ENCODE results near the gene FZD1.

FZD1 gene

DNA sequence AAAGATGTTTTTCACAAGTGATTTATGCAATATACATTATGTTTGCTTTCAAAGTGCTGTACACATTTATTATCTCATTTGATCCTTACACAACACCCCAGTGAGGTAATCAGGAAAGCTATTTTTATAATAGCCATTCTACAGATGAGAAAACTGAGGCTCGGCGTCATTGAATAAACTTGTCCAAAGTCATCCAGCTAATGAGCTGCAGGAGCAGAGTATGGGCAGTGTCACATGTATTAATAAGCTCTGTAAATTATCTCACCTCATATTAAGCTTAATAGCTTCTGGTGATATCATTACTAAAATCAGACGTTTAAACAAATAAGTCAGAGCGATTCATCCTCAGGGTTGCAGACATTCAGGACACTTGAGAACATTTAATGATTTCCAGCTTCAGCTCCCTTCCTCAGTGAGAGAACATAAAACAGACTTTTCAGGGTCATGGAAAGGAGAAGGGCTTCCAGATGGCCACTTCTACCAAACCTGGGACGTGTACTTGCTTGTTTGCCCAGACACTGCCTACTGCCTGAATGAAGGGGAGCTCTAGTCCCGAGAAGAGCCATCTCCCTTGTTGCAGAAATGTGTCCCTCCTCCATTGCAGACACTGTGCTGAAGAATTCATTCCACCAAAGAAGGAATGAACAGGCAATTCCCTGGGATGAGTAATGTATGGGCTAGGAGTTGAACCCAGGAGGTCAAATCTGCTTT is 20.5 kb upstream of the FZD1 start:
- Mint-ChIP-seq H3K27me3 (no peaks in the 10 kb centered on the region), H3K4me3 (no peak overlapping the region), H3K4me1 (ENCODE audit: low read depth in 2 of 2) (no peaks in the 10 kb centered on the region), H3K36me3 (ENCODE audit: insufficient read depth) (no peaks in the 10 kb centered on the region), H3K9me3 (peaks cover 4% of the 10 kb centered on the region in 2 donors), H3K27ac (no peak overlapping the region)
- DNase-seq (no peak), ATAC-seq (replicated peaks) (no peak)

DNA sequence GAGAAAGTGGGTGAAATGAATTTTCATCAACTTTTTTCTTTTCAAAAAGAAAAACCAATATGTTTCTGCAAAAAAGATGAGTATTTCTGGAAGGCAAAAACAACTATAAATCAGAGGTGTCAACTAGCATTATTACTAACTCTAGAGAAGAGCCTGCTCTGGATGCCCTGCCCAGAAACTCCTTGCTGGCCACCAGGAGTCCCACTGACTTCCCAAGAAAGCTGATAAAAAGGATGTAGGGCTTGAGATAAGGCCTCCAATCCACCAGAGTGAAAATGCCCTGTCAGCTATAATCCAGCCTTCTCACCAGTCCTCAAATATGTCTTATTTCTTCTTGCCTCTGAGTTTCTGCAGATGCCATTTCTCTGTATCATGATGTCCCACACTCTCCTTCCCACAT is 16.7 kb upstream of the FZD1 start:
- no peaks in the 10 kb centered on the region for H3K4me1 Mint-ChIP-seq (ENCODE audit: low read depth in 2 of 2)
- H3K4me3 Mint-ChIP-seq = no peak overlapping the region
- H3K9me3 Mint-ChIP-seq = peaks cover 6 to 8% of the 10 kb centered on the region in 2 donors
- ATAC-seq (replicated peaks) = no peak
- H3K27me3 Mint-ChIP-seq = no peaks in the 10 kb centered on the region
- H3K36me3 Mint-ChIP-seq (ENCODE audit: insufficient read depth) = no peaks in the 10 kb centered on the region
- H3K27ac Mint-ChIP-seq = no peak overlapping the region
- no peak for DNase-seq

DNA sequence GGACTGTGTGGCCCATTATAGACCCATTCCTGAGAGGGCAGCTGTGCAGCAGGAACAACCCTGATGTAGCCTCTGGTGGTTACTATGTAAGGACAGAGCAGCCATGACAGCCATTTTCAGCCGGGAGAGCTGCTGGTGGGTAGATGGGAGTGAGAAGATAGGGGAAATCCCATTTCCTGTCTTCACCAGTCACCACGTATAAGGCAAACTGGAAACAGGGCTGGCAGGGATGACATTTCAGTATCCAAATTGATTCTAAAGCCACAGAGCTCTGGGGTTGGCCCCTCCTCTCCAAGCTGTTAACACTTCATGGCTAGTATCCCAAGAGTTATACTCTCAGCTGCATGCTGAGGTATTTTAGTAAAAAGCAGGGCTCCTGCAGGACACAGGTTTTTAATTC is 15.2 kb upstream of the FZD1 start:
- no peaks in the 10 kb centered on the region for H3K27me3 Mint-ChIP-seq
- no peak overlapping the region for H3K4me3 Mint-ChIP-seq
- H3K27ac Mint-ChIP-seq = no peak overlapping the region
- H3K4me1 Mint-ChIP-seq (ENCODE audit: low read depth in 2 of 2) = no peaks in the 10 kb centered on the region
- H3K36me3 Mint-ChIP-seq (ENCODE audit: insufficient read depth) = no peaks in the 10 kb centered on the region
- ATAC-seq (replicated peaks) (no peak), DNase-seq (no peak)
- H3K9me3 Mint-ChIP-seq = peaks cover 8 to 9% of the 10 kb centered on the region in 2 donors

DNA sequence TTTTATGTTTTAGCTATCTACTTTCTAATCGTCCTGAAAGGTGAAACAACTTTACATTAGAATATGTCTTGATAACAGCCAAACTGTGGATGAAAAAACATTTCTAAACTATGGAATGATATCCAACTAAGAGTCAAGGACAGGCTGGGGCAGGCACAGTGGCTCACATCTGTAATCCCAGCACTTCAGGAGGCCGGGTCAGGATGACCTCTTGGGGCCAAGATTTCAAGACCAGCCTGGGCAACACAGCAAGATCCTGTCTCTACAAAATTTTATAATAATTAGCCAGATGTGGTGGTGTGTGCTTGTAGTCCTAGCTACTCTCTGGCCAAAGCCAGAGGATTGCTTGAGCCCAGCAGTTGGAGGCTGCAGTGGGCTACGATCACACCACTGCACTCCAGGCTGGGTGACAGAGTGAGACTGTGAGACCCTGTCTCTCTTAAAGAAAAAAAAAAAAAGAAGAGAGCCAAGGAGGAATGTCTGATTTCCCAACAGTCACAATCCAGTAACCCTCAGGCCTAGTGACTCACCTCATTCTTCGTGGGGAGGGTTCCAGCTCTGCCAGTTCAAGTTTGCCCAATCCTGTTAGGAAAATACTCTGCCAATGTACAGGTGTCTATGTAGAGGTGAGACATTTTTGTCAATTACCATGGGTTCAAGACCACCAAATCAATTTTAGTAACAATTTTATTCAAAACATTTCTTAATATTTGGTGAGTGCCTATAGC is 14.6 kb upstream of the FZD1 start:
- H3K4me1 Mint-ChIP-seq (ENCODE audit: low read depth in 2 of 2) = no peaks in the 10 kb centered on the region
- ATAC-seq (replicated peaks) (no peak), DNase-seq (no peak)
- H3K27ac Mint-ChIP-seq = no peak overlapping the region
- H3K4me3 Mint-ChIP-seq = no peak overlapping the region
- H3K36me3 Mint-ChIP-seq (ENCODE audit: insufficient read depth) = no peaks in the 10 kb centered on the region
- H3K9me3 Mint-ChIP-seq = peaks cover 9 to 10% of the 10 kb centered on the region in 2 donors
- no peaks in the 10 kb centered on the region for H3K27me3 Mint-ChIP-seq

DNA sequence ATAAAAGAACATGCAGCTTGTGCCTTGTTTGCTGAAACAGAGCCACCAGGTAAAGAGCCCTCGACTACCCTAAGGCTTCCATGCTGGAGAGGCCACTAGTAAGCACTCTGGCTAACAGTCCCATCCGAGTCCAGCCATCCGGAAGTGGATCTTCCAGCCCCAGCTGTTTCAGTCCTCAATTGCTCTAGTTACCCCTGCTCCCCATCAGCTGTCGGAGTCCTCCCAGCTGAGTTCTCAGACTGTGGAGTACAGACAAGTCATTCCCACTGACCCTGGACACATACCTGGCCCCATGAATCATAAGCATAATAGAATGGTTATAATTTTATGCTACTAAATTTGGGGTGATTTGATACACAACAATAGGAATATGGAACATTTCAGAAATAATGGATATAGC is 13.5 kb upstream of the FZD1 start:
- ATAC-seq (replicated peaks) = no peak
- Mint-ChIP-seq H3K27me3 (no peaks in the 10 kb centered on the region), H3K27ac (no peak overlapping the region), H3K4me3 (no peak overlapping the region), H3K36me3 (ENCODE audit: insufficient read depth) (no peaks in the 10 kb centered on the region), H3K4me1 (ENCODE audit: low read depth in 2 of 2) (no peaks in the 10 kb centered on the region), H3K9me3 (peaks cover 9 to 20% of the 10 kb centered on the region in 2 donors)
- no peak for DNase-seq

DNA sequence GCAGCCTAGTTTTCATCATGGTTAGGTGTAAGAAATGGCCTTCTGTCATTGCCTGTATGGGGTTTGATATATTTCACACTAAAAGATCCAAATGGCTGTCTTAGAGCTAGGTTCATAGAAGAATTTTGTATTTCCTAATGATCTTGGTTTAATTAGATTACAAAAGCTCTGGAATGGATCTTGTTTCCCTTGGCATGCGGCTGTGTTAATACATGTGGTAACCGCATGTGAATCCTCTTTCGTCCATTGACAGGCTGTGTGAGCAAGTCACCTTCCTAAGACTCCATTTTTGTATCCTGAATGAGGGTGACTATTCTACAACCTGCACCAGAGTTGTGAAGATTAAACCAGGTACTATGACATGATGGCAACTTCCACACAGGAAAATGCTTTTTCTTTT is 12.4 kb upstream of the FZD1 start:
- Mint-ChIP-seq H3K9me3 (peaks cover 9 to 30% of the 10 kb centered on the region in 2 donors), H3K36me3 (ENCODE audit: insufficient read depth) (no peaks in the 10 kb centered on the region), H3K27me3 (no peaks in the 10 kb centered on the region), H3K4me3 (no peak overlapping the region), H3K4me1 (ENCODE audit: low read depth in 2 of 2) (no peaks in the 10 kb centered on the region), H3K27ac (no peak overlapping the region)
- ATAC-seq (replicated peaks) (no peak), DNase-seq (no peak)

DNA sequence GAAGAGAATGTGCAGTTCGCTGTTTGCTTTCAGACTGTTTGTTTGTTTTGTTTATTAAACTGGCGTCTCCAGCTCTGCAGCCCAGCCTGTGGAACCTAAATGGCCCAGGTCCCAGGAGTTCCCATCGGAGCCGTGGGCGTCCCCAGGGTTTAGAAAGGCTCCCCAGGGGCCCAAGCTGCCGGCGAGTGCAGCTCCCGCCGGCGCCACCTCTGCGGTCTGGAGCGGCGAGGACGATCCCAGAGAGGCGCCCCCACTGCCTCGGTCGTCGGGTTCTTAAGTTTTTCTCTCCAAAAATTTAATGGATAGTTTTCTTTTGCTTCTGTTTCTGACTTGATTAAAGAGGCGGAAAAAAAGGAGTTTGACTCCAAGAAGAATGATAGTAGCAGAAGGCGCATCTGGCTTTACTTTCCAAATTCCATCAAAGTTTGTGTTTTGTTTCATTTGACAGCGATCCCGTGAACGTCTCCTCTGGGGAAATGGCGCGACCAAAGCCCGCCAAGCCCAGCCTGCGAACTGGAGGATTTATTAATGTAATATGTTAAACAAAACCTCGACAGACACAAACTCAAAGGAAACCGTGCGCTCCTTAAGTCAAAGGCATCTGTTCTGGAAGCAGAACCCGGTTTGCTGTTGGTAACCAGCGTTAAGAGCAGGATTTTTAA is 718 bp upstream of the FZD1 start:
- peaks cover 0 to 2% of the 10 kb centered on the region in 2 donors for H3K4me1 Mint-ChIP-seq (ENCODE audit: low read depth in 2 of 2)
- H3K27me3 Mint-ChIP-seq = peaks cover 33 to 62% of the 10 kb centered on the region in 2 donors
- H3K27ac Mint-ChIP-seq = no peak overlapping the region
- H3K4me3 Mint-ChIP-seq = peak overlapping the region in 1 of 2 donors; percentile 67
- ATAC-seq (replicated peaks) (no peak), DNase-seq (no peak)
- no peaks in the 10 kb centered on the region for H3K9me3 Mint-ChIP-seq
- H3K36me3 Mint-ChIP-seq (ENCODE audit: insufficient read depth) = no peaks in the 10 kb centered on the region

DNA sequence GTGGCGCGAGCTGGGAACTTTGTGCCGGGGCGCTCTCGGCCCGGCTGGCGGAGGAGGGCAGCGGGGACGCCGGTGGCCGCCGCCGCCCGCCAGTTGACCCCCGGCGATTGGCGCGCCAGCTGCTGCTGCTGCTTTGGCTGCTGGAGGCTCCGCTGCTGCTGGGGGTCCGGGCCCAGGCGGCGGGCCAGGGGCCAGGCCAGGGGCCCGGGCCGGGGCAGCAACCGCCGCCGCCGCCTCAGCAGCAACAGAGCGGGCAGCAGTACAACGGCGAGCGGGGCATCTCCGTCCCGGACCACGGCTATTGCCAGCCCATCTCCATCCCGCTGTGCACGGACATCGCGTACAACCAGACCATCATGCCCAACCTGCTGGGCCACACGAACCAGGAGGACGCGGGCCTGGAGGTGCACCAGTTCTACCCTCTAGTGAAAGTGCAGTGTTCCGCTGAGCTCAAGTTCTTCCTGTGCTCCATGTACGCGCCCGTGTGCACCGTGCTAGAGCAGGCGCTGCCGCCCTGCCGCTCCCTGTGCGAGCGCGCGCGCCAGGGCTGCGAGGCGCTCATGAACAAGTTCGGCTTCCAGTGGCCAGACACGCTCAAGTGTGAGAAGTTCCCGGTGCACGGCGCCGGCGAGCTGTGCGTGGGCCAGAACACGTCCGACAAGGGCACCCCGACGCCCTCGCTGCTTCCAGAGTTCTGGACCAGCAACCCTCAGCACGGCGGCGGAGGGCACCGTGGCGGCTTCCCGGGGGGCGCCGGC is 870 bp downstream of the FZD1 start:
- H3K27ac Mint-ChIP-seq = no peak overlapping the region
- DNase-seq = no peak
- no peak for ATAC-seq (replicated peaks)
- peak overlapping the region in 1 of 2 donors; percentile 66 for H3K4me3 Mint-ChIP-seq
- H3K4me1 Mint-ChIP-seq (ENCODE audit: low read depth in 2 of 2) = peaks cover 0 to 2% of the 10 kb centered on the region in 2 donors
- H3K9me3 Mint-ChIP-seq = no peaks in the 10 kb centered on the region
- H3K27me3 Mint-ChIP-seq = peaks cover 33 to 62% of the 10 kb centered on the region in 2 donors
- no peaks in the 10 kb centered on the region for H3K36me3 Mint-ChIP-seq (ENCODE audit: insufficient read depth)

DNA sequence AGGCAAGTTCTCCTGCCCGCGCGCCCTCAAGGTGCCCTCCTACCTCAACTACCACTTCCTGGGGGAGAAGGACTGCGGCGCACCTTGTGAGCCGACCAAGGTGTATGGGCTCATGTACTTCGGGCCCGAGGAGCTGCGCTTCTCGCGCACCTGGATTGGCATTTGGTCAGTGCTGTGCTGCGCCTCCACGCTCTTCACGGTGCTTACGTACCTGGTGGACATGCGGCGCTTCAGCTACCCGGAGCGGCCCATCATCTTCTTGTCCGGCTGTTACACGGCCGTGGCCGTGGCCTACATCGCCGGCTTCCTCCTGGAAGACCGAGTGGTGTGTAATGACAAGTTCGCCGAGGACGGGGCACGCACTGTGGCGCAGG is 1.4 kb downstream of the FZD1 start:
- Mint-ChIP-seq H3K36me3 (ENCODE audit: insufficient read depth) (no peaks in the 10 kb centered on the region), H3K9me3 (no peaks in the 10 kb centered on the region), H3K4me3 (peak overlapping the region in 1 of 2 donors; percentile 37), H3K27me3 (peaks cover 33 to 58% of the 10 kb centered on the region in 2 donors), H3K4me1 (ENCODE audit: low read depth in 2 of 2) (peaks cover 0 to 2% of the 10 kb centered on the region in 2 donors), H3K27ac (no peak overlapping the region)
- ATAC-seq (replicated peaks) (no peak), DNase-seq (no peak)

DNA sequence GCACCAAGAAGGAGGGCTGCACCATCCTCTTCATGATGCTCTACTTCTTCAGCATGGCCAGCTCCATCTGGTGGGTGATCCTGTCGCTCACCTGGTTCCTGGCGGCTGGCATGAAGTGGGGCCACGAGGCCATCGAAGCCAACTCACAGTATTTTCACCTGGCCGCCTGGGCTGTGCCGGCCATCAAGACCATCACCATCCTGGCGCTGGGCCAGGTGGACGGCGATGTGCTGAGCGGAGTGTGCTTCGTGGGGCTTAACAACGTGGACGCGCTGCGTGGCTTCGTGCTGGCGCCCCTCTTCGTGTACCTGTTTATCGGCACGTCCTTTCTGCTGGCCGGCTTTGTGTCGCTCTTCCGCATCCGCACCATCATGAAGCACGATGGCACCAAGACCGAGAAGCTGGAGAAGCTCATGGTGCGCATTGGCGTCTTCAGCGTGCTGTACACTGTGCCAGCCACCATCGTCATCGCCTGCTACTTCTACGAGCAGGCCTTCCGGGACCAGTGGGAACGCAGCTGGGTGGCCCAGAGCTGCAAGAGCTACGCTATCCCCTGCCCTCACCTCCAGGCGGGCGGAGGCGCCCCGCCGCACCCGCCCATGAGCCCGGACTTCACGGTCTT is 1.9 kb downstream of the FZD1 start:
- Mint-ChIP-seq H3K4me3 (peak overlapping the region; percentile 26 to 37), H3K9me3 (no peaks in the 10 kb centered on the region), H3K27me3 (peaks cover 33 to 57% of the 10 kb centered on the region in 2 donors), H3K36me3 (ENCODE audit: insufficient read depth) (no peaks in the 10 kb centered on the region), H3K27ac (no peak overlapping the region), H3K4me1 (ENCODE audit: low read depth in 2 of 2) (peaks cover 0 to 2% of the 10 kb centered on the region in 2 donors)
- ATAC-seq (replicated peaks) (no peak), DNase-seq (no peak)

DNA sequence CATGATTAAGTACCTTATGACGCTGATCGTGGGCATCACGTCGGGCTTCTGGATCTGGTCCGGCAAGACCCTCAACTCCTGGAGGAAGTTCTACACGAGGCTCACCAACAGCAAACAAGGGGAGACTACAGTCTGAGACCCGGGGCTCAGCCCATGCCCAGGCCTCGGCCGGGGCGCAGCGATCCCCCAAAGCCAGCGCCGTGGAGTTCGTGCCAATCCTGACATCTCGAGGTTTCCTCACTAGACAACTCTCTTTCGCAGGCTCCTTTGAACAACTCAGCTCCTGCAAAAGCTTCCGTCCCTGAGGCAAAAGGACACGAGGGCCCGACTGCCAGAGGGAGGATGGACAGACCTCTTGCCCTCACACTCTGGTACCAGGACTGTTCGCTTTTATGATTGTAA is 2.5 kb downstream of the FZD1 start:
- peak overlapping the region in 1 of 2 donors; percentile 26 for H3K4me3 Mint-ChIP-seq
- ATAC-seq (replicated peaks) = no peak
- peaks cover 0 to 2% of the 10 kb centered on the region in 2 donors for H3K4me1 Mint-ChIP-seq (ENCODE audit: low read depth in 2 of 2)

DNA sequence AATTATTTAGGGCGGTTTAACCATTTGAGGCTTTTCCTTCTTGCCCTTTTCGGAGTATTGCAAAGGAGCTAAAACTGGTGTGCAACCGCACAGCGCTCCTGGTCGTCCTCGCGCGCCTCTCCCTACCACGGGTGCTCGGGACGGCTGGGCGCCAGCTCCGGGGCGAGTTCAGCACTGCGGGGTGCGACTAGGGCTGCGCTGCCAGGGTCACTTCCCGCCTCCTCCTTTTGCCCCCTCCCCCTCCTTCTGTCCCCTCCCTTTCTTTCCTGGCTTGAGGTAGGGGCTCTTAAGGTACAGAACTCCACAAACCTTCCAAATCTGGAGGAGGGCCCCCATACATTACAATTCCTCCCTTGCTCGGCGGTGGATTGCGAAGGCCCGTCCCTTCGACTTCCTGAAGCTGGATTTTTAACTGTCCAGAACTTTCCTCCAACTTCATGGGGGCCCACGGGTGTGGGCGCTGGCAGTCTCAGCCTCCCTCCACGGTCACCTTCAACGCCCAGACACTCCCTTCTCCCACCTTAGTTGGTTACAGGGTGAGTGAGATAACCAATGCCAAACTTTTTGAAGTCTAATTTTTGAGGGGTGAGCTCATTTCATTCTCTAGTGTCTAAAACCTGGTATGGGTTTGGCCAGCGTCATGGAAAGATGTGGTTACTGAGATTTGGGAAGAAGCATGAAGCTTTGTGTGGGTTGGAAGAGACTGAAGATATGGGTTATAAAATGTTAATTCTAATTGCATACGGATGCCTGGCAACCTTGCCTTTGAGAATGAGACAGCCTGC is 3.1 kb downstream of the FZD1 start:
- no peak for DNase-seq
- H3K4me3 Mint-ChIP-seq = no peak overlapping the region
- H3K4me1 Mint-ChIP-seq (ENCODE audit: low read depth in 2 of 2) = peaks cover 0 to 2% of the 10 kb centered on the region in 2 donors

More for the DNA sequence above, 2.5 kb downstream of the FZD1 start:
- Mint-ChIP-seq H3K27me3 (peaks cover 32 to 56% of the 10 kb centered on the region in 2 donors), H3K27ac (no peak overlapping the region), H3K36me3 (ENCODE audit: insufficient read depth) (no peaks in the 10 kb centered on the region), H3K9me3 (no peaks in the 10 kb centered on the region)
- no peak for DNase-seq

More for the DNA sequence above, 3.1 kb downstream of the FZD1 start:
- peaks cover 27 to 49% of the 10 kb centered on the region in 2 donors for H3K27me3 Mint-ChIP-seq
- H3K27ac Mint-ChIP-seq = no peak overlapping the region
- no peak for ATAC-seq (replicated peaks)
- no peaks in the 10 kb centered on the region for H3K36me3 Mint-ChIP-seq (ENCODE audit: insufficient read depth)
- no peaks in the 10 kb centered on the region for H3K9me3 Mint-ChIP-seq

All from effector memory CD8-positive, alpha-beta T cell (primary cell).